GM21526 (cell line): ENCODE measurements around the gene ACADS.
"Not testable (repeated sequence)": the region's sequence is repeated elsewhere in the genome, so short reads cannot be mapped to it uniquely, and the experiment has no call there.

Source experiments
- ATAC-seq: cut with Tn5 transposase; IDR thresholded peaks from one replicate; pipeline ENCODE4 v1.9.1; 2021; ENCODE audit warnings: moderate library complexity; ENCODE audit not compliant: unreplicated experiment, low FRiP score

The ACADS gene

DNA sequence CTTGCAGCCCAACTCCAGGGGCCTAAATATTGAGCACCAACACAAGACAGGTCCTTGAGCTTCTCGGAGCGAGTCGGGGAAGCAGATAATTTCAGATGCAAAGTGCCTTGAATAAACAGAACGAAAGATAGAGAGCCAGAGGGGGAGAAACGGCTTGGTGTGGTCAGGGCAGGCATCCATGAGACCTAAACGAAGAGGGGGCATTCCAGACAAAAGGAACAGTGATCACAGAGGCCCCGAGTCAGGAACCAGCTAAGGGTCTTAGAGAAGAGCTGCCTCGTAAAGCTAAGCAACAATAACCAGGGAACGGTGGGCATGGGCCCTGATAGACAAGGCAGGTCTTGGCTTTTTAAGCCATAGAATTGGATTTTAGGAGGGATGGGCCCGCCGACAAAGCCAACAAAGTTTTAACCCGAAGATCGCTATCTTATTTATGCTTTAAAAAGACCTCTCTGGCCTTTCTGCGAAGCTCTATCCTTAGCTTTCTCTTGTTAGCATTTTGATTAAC is 421 bp upstream of the ACADS start:
- ATAC-seq: no peak

DNA sequence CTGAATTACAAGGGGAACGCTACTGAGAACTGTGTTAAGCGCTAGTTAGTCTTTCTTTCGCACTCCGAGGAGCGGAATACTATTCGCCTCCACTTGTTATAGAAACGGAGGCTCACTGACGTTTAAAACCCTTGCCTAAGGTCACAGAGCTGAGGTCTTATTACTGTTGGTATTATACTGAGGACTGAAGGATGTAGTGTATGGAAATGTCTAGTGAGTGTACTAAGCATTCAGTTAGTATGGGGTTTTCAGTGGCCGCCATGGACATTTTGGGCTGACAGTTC is 826 bp downstream of the ACADS start:
- no peak for ATAC-seq

- no peak for ATAC-seq
Observed at GRCh38 chr12:120726961-120727360, 1.3 kb downstream of the ACADS start.

DNA sequence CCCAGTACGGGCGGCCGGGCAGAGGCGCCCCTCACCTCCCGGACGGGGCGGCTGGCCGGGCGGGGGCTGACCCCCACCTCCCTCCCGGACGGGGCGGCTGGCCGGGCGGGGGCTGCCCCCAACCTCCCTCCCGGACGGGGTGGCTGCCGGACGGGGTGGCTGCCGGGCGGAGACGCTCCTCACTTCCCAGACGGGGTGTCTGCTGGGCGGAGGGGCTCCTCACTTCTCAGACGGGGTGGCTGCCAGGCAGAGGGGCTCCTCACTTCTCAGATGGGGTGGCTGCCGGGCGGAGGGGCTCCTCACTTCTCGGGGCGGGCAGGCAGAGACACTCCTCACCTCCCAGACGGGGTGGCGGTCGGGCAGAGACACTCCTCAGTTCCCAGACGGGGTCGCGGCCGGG is 6.6 kb downstream of the ACADS start:
- not testable (repeated sequence) for ATAC-seq

DNA sequence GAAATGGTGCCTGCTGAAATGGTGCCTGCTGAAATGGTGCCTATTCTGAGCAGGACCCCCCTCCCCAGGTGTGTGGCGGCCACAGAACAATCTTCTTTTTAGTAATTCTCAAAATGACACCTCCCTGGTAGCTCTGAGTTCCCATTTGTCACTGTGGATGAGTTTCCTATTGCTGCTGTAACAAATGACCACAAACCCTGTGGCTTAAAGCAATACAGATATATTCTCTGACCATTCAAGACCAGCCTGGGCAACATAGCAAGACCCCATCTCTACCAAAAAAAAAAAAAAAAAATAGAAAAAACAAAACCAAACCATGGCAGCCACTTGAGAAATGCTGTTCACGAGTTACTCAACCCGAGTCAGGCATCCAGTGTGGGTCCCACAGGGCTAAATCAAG is 7.9 kb downstream of the ACADS start:
- ATAC-seq: no peak

DNA sequence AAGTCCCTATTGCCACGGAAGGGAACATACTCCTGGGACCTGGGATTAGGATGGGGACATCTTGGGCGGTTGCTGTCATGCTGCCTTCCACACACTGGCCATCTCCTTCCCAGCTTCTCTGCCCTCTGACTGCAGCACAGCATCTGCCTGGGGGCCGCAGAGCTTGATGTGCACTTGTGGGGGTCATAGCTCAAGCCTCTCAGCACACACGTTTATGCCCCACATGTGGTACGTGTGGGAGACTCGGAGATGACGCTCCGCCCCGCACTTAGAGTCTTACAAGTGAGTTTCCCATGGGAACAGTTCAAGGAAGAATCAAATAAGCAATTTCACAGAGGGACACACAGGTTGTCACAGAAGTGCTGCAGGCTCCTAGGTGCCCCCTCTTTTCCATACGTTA is 8.6 kb downstream of the ACADS start:
- no peak for ATAC-seq

GRCh38 chr12:120735181-120735580 is 9.6 kb downstream of the ACADS start:
- ATAC-seq: no peak

DNA sequence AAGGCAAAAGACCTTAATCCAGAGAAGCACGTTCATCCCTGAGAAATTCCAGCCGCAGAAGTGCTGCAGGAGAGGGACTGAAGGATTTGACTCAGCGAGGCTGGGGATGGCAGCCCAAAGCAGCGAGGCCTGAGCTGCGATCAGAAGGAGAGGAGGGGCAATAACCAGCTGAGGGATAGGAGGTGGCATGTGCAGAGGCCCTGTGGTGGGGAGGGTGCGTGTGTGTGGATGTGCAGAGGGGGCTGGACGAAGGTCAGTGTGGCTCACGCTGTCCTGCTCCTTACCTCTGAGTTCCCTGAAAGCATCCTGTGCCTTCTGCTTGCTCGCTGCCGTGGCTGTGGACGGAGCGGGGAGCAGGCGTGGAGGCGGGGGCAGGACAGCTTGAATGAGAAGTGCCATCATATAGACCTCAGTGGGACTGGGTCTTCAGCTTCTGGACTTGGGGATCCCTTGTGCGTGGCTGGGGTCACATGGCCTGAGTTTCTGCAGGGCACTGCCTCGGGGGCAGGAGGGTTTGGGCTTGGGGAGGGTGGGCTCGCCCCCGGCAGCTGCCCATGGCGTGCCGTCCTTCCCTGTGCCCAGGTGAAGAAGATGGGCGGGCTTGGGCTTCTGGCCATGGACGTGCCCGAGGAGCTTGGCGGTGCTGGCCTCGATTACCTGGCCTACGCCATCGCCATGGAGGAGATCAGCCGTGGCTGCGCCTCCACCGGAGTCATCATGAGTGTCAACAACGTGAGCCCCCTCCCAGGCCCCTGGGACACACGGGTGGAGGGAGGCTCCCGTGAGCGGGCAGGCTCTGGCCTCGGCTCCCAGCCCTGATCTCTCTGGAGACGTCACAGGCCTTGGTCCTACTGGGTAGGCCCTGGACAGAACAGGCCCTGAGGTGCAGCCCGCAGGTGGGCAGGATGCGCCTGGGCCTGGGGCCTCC is 11.0 kb downstream of the ACADS start:
- ATAC-seq: no peak

DNA sequence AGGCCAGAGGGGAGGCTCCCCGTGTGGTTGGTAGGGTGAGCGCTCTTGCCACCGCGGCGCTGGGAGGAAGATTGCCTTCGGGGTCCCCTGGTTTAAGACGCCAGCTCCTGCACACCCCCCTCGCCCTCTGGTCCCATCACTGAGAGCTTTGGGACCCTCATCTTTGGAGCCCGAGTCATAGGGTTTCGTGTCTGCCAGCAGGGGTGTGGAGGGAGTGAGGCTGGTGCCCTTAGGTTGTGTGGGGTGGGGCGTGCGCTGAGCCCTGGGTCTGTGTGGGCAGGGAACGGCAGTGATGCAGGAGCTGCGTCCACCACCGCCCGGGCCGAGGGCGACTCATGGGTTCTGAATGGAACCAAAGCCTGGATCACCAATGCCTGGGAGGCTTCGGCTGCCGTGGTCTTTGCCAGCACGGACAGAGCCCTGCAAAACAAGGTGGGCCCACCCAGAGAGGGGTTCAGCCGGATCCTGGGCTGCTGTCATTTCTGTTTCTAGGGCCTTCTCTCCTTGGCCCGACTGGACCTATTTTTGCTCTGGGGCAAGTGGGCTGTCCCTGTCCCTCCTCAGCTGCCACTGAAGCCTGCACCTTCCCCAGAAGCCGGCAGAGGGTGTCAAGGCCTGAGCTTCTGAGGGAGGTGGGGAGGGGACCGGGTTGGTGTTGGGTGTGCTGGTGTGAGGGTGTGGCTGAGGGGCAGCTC is 12.1 kb downstream of the ACADS start:
- no peak for ATAC-seq

GRCh38 chr12:120738252-120739030 is 12.8 kb downstream of the ACADS start:
- ATAC-seq: no peak

DNA sequence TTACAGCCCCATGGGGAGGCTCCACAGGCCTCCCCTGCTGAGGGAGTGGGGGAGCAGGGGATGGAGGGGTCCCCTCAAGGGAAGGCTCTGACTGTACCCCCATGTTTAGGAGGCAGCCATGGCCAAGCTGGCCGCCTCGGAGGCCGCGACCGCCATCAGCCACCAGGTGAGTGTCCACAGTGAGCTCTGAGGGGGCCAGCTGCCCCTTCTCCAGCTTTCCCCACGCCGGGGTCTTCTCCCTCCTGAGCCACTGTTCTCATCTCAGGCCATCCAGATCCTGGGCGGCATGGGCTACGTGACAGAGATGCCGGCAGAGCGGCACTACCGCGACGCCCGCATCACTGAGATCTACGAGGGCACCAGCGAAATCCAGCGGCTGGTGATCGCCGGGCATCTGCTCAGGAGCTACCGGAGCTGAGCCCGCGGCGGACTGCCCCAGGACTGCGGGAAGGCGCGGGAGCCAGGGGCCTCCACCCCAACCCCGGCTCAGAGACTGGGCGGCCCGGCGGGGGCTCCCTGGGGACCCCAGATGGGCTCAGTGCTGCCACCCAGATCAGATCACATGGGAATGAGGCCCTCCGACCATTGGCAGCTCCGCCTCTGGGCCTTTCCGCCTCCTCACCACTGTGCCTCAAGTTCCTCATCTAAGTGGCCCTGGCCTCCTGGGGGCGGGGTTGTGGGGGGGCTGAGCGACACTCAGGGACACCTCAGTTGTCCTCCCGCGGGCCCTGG is 13.6 kb downstream of the ACADS start:
- no peak for ATAC-seq

- ATAC-seq: no peak
Observed at GRCh38 chr12:120739821-120740613, 14.4 kb downstream of the ACADS start.

DNA sequence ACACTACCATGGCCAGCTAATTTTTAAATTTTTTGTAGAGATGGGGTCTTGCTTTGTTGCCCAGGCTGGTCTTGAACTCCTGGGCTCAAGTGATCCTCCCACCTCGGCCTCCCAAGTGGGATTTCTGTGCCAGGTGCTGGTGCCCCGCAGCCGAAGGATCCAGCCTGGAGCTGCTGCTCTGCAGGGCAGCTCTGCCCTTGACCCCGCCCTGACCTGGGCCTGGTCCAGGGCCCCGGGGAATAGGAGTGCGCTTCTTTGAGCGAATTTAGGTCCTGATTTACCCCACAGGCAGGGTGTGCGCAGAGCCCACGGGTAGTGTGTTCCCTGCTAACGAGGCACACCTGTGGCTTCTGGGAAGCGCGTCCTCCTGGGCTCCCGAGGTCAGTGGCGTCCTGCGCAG is 15.2 kb downstream of the ACADS start:
- ATAC-seq: no peak

DNA sequence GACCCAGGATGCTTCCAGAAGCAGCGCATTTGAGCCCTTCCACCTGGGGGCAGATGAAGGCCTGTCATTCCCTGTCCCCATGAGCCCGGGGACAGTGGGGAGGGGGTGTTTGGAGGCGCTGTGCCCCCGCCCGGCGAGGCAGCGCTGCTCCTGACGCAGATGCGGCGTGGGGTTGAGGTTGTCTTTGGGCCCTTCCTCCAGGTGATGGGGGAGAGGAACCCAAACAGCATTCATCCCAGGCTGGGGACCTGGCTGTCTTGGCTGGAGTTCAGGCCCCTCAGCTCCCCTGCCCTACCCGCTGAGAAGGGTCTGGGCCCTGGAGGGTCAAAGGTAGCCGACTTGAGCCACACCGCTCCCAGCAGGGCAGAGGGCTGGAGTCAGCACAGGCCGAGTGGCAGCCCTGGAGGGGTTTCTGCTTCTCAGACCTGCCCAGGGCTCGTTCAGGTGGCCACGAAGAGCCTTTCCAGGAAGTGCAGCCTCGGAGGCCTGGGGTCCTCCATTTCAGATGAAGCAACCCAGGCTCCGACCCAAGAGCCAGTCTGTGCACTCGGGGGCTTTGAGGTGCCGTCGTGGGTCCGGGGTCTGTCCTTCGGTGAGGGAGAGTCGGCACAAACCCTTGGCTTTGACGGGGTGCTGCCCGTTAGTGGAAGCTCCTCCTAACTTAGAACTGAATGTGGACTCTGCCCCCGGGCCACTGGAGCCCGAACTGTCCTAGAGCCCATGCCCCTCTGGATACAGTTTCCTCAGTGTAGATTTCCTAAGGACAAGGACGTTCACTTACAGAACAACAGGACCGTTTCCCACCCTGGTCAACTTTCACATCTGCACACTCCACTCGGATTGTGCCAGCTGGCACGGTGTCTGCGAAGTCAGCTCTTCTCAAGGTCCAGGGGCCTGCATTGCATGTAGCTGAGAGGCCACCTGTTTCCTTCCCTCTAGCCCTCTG is 16.1 kb downstream of the ACADS start:
- ATAC-seq: no peak

DNA sequence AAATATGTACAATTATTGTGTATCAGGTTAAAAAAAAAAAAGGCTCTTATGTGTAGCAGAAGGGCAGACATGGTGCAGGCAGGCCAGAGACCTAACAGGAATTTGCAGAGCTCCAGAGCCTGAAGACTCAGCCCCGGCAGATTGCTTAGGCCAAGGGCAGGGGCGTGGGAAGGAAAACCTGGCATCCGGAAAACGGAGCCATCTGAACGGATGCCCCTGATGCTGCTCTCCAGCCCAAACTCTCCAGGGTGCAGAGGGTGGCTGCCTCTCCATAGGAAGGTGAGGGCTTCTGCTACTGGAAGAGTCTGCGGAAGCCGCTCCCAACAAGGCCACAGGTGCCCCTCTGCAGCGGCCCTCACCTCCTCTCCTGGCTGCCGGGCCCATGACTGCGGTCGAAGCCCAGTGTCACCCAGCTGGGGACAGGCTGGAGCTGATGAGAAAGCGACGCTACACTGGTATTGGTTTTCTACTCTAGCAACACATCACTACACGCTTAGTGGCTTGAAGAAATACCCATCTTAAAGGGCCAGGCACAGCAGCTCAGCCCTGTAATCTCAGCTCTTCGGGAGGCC is 19.4 kb downstream of the ACADS start:
- no peak for ATAC-seq

DNA sequence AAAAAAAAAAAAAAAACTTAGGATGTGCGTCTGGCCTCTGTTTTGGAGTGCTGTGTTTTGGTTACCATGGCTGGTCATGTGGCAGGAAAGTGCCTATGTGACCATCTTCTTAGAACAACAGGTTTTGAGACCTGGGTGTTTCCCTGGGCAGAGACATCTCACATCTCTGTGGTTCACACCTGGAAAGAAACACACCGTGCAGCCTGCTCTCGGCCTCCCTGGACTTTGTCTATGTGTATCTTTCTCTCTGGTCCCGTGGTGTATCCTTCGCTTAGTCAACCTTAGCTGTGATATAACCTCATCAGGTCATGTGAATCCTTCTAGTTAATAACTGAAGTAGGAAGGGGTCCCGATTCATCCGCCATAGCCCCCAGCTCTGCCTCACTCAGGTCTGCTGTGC is 22.6 kb downstream of the ACADS start:
- ATAC-seq: no peak

GRCh38 chr12:120749256-120749655 is 23.6 kb downstream of the ACADS start:
- ATAC-seq: no peak

- ATAC-seq: no peak
Observed at GRCh38 chr12:120750806-120751205, 25.2 kb downstream of the ACADS start.
